Activated T-helper 2 cell treated with anti-CD3 and anti-CD28 coated beads, Interferon-gamma antibody, Interleukin-2, Interleukin-4, amounts not matched to agents 10 μg/mL and 5 μg/mL and 100 μg/mL, durations not matched to agents 14 hours and 24 hours and 36 hours (primary cell): ENCODE data around the gene OR10G2. TPM values are rescaled to one million over a fixed set of nuclear protein-coding genes. Genes with fewer than 3 reads are reported as not detected.
A peak's percentile ranks its signal among the peaks of the same experiment; 100 is the strongest.
"Not testable (repeated sequence)": the region's sequence is repeated elsewhere in the genome, so short reads cannot be mapped to it uniquely, and the experiment has no call there.

Experiments
- DNase-seq: peaks from one replicate; pipeline ENCODE4 v3.0.0; 2021; ENCODE audit warnings: low spot score
- H3K27ac Mint-ChIP-seq: one replicate; pipeline ENCODE4 v1.8.0; 2021; ENCODE audit warnings: mixed read lengths
- H3K27me3 Mint-ChIP-seq: one replicate; pipeline ENCODE4 v1.8.0; 2021; ENCODE audit warnings: low read depth, mixed read lengths
- H3K36me3 Mint-ChIP-seq: one replicate; pipeline ENCODE4 v1.8.0; 2021; ENCODE audit warnings: low read depth, mixed read lengths
- H3K4me1 Mint-ChIP-seq: one replicate; pipeline ENCODE4 v1.8.0; 2021; ENCODE audit warnings: low read depth, mixed read lengths
- H3K4me3 Mint-ChIP-seq: one replicate; pipeline ENCODE4 v1.8.0; 2021; ENCODE audit warnings: low read depth, mild to moderate bottlenecking, moderate library complexity, mixed read lengths
- H3K9me3 Mint-ChIP-seq: one replicate; pipeline ENCODE4 v1.8.0; 2021; ENCODE audit warnings: mixed read lengths
- intact Hi-C: fragments of 100-400 bp; cut with micrococcal nuclease; formaldehyde crosslinking; loops from one replicate; pipeline ENCODE4 v1.15.1; 2023
- total RNA-seq: library from RNA; stranded (reverse); gene quantifications from 2 replicates; pipeline ENCODE4 v1.2.3, GENCODE V29; 2022

The OR10G2 gene
- total RNA-seq, 1 donor from 2014 or later, result not detected

- no peak overlapping the region for H3K27ac Mint-ChIP-seq
- no peaks in the 10 kb centered on the region for H3K36me3 Mint-ChIP-seq
- peaks cover 3% of the 10 kb centered on the region for H3K27me3 Mint-ChIP-seq
- H3K4me1 Mint-ChIP-seq, result no peaks in the 10 kb centered on the region
- no peaks in the 10 kb centered on the region for H3K9me3 Mint-ChIP-seq
- intact Hi-C loops, result no loop called here
- H3K4me3 Mint-ChIP-seq, result peak overlapping the region; percentile 26
- no peak for DNase-seq
Observed at GRCh38 chr14:21643407-21643806, 8.7 kb upstream of the OR10G2 start.

GRCh38 chr14:21642683-21643082 lies 7.9 kb upstream of the OR10G2 start:
- Mint-ChIP-seq H3K27me3 (peaks cover 1% of the 10 kb centered on the region), H3K36me3 (no peaks in the 10 kb centered on the region), H3K27ac (no peak overlapping the region), H3K4me1 (no peaks in the 10 kb centered on the region), H3K9me3 (no peaks in the 10 kb centered on the region), H3K4me3 (peak overlapping the region; percentile 45)
- no peak for DNase-seq
- intact Hi-C loops, result no loop called here

DNA sequence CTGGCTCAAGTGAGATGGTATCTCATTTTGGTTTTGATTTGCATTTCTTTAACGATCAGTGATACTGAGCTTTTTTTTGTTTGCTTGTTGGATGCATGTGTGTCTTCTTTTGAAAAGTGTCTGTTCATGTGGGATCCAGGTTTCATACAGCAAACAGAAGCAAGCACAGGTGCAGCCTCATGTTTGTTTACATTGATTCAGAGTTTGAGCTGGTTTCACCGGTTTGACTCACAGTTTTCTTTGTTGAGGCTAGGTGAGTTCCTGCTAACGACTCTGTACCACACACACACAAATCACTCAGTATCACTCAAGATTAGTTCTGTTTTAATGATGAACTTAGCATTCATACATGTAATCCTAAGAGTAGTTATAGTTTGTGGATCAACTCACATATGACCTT lies 3.7 kb downstream of the OR10G2 start:
- Mint-ChIP-seq H3K4me3 (no peak overlapping the region), H3K9me3 (peaks cover 7% of the 10 kb centered on the region), H3K27ac (no peak overlapping the region), H3K27me3 (peaks cover 7% of the 10 kb centered on the region), H3K36me3 (no peaks in the 10 kb centered on the region), H3K4me1 (no peaks in the 10 kb centered on the region)
- intact Hi-C loops, result no loop called here
- no peak for DNase-seq

DNA sequence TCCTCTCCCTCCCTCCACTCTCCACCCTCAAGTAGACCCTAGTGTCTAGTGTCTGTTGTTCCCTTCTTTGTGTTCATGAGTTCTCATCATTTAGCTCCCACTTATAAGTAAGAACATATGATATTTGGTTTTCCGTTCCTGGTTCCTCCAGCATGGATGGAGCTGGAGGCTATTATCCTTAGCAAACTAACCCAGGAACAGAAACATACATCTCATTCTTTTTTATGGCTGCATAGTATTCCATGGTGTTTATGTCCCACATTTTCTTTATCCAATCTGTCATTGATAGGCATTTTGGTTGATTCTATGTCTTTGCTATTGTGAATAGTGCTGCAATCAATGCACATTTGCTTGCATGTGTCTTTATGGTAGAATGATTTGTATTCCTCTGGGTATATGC lies 4.2 kb downstream of the OR10G2 start:
- intact Hi-C loops, H3K36me3 Mint-ChIP-seq, H3K27me3 Mint-ChIP-seq, DNase-seq, H3K27ac Mint-ChIP-seq, H3K4me1 Mint-ChIP-seq, H3K9me3 Mint-ChIP-seq, H3K4me3 Mint-ChIP-seq: not testable (repeated sequence)

DNA sequence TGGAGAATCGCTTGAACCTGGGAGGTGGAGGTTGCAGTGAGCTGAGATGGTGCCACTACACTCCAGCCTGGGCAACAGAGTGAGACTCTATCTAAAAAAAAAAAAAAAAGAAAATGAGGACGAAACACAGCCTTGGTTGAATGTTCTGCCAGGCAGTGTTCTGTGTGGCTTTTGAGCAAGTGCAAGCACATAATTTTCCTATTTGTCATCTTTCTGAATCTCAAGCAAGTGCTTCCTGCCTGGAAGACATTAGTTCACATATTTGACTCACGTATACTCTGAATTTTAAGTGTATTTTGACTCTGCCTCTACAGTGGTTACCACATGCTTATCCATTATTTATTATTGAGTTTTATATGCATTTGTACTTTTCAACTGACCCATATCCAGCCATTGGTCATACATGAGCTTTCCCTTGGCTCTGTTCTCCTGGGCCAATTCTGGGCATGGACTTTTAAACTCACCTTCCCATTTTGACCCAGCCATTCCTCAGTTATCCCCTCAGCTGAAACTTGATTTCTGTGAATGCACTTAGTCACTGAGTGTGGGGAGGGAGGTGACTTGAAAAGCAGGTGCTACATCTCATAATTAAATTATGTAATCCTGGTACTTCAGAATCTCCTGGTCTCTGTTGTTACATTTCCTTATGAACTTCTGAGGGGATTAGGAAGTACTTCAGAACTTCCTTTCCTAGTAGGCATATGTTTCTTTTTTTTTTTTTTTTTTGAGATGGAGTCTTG lies 8.1 kb downstream of the OR10G2 start:
- Mint-ChIP-seq H3K27ac (no peak overlapping the region), H3K27me3 (peaks cover 6% of the 10 kb centered on the region), H3K4me3 (no peak overlapping the region), H3K36me3 (no peaks in the 10 kb centered on the region), H3K4me1 (no peaks in the 10 kb centered on the region), H3K9me3 (peaks cover 7% of the 10 kb centered on the region)
- intact Hi-C loops, result no loop called here
- DNase-seq, result no peak

GRCh38 chr14:21617614-21618013 lies 17.1 kb downstream of the OR10G2 start:
- intact Hi-C loops, result no loop called here
- H3K4me1 Mint-ChIP-seq, result no peaks in the 10 kb centered on the region
- no peak for DNase-seq
- no peaks in the 10 kb centered on the region for H3K9me3 Mint-ChIP-seq
- H3K27ac Mint-ChIP-seq, result no peak overlapping the region
- H3K27me3 Mint-ChIP-seq, result peaks cover 2% of the 10 kb centered on the region
- no peak overlapping the region for H3K4me3 Mint-ChIP-seq
- no peaks in the 10 kb centered on the region for H3K36me3 Mint-ChIP-seq

GRCh38 chr14:21614240-21614639 lies 20.5 kb downstream of the OR10G2 start:
- no peak overlapping the region for H3K27ac Mint-ChIP-seq
- no peaks in the 10 kb centered on the region for H3K9me3 Mint-ChIP-seq
- no peaks in the 10 kb centered on the region for H3K4me1 Mint-ChIP-seq
- H3K4me3 Mint-ChIP-seq, result no peak overlapping the region
- H3K27me3 Mint-ChIP-seq, result peaks cover 7% of the 10 kb centered on the region
- no peaks in the 10 kb centered on the region for H3K36me3 Mint-ChIP-seq
- no peak for DNase-seq
- intact Hi-C loops, result no loop called here

- intact Hi-C loops, result no loop called here
- no peak for DNase-seq
- H3K27me3 Mint-ChIP-seq, result peaks cover 12% of the 10 kb centered on the region
Observed at GRCh38 chr14:21612324-21612723, 22.4 kb downstream of the OR10G2 start.

GRCh38 chr14:21602181-21602580 lies 32.6 kb downstream of the OR10G2 start:
- DNase-seq, H3K27me3 Mint-ChIP-seq, H3K36me3 Mint-ChIP-seq, H3K4me1 Mint-ChIP-seq, H3K9me3 Mint-ChIP-seq, H3K4me3 Mint-ChIP-seq, intact Hi-C loops, H3K27ac Mint-ChIP-seq: not testable (repeated sequence)

More at GRCh38 chr14:21612324-21612723, 22.4 kb downstream of the OR10G2 start:
- Mint-ChIP-seq H3K36me3 (no peaks in the 10 kb centered on the region), H3K4me1 (no peaks in the 10 kb centered on the region), H3K4me3 (no peak overlapping the region), H3K27ac (no peak overlapping the region), H3K9me3 (no peaks in the 10 kb centered on the region)

- H3K36me3 Mint-ChIP-seq, result no peaks in the 10 kb centered on the region
- intact Hi-C loops, result no loop called here
Observed at GRCh38 chr14:21589317-21589716, 45.4 kb downstream of the OR10G2 start.

More at GRCh38 chr14:21589317-21589716, 45.4 kb downstream of the OR10G2 start:
- Mint-ChIP-seq H3K27ac (no peak overlapping the region), H3K4me3 (no peak overlapping the region), H3K27me3 (peaks cover 3% of the 10 kb centered on the region), H3K9me3 (peaks cover 17% of the 10 kb centered on the region), H3K4me1 (no peaks in the 10 kb centered on the region)
- no peak for DNase-seq

Other genes with a start within 250 kb of the OR10G2 start
- gene CHD8, start 178.8 kb downstream of the OR10G2 start, total RNA-seq, result 120 and 124 TPM in 2 replicates
- 27.4 and 30.5 TPM in 2 replicates for gene RAB2B, start 158.0 kb downstream of the OR10G2 start, total RNA-seq
- gene TOX4, start 157.7 kb downstream of the OR10G2 start, total RNA-seq, result 68.1 and 70.1 TPM in 2 replicates
- gene METTL3, start 123.6 kb downstream of the OR10G2 start, total RNA-seq, result 76.7 and 80.5 TPM in 2 replicates
- gene SALL2, start 108.6 kb downstream of the OR10G2 start, total RNA-seq, result 2.6 and 2.7 TPM in 2 replicates
- gene OR10G3, start 54.9 kb downstream of the OR10G2 start, total RNA-seq, result not detected in 2 replicates
- not detected in 2 replicates for gene OR4E2, start 18.9 kb upstream of the OR10G2 start, total RNA-seq
- gene OR4E1, start 38.9 kb upstream of the OR10G2 start, total RNA-seq, result 0.07 TPM in 1 of 2 replicates, not detected in the other